GM23338 (cell line): ENCODE results near the gene INHBB. TPM values are rescaled to one million over a fixed set of nuclear protein-coding genes. Genes with fewer than 3 reads are reported as not detected.

Experiments
- ATAC-seq: fragments of 200-7000 bp; cut with Tn5 transposase; 3 replicates; pipeline ENCODE4 v1.9.1; 2020
- DNase-seq: peaks from one replicate; pipeline ENCODE4 v3.0.0-alpha.2; 2015; ENCODE audit warnings: low spot score
- H2AFZ ChIP-seq: fragments of 200-600 bp; sonication (generic); 2 replicates; pipeline ENCODE4 v1.8.0; 2016; ENCODE audit warnings: antibody characterized with exemption, mild to moderate bottlenecking, moderate library complexity
- H3F3A ChIP-seq: fragments of 200-600 bp; sonication (generic); replicated peaks from 2 replicates; pipeline ENCODE4 v1.8.0; 2017; ENCODE audit warnings: antibody characterized with exemption, mixed run types, low read depth
- H3K27ac ChIP-seq: fragments of 200-600 bp; sonication (generic); 2 replicates; pipeline ENCODE4 v1.6.1; 2016; ENCODE audit warnings: low read depth
- H3K27me3 ChIP-seq: fragments of 200-600 bp; sonication (generic); 2 replicates; pipeline ENCODE4 v1.8.0; 2016; ENCODE audit warnings: mild to moderate bottlenecking, mixed run types, moderate library complexity; ENCODE audit not compliant: insufficient read depth
- H3K36me3 ChIP-seq: fragments of 200-600 bp; sonication (generic); 2 replicates; pipeline ENCODE4 v1.8.0; 2016; ENCODE audit warnings: mild to moderate bottlenecking; ENCODE audit not compliant: insufficient read depth
- H3K4me1 ChIP-seq: fragments of 200-600 bp; sonication (generic); 2 replicates; pipeline ENCODE4 v1.8.0; 2016; ENCODE audit warnings: mild to moderate bottlenecking, moderate library complexity; ENCODE audit not compliant: insufficient read depth
- H3K4me2 ChIP-seq: fragments of 200-600 bp; sonication (generic); 2 replicates; pipeline ENCODE4 v1.7.1; 2017; ENCODE audit warnings: mixed run types
- H3K4me3 ChIP-seq: fragments of 200-600 bp; sonication (generic); 2 replicates; pipeline ENCODE4 v1.6.1; 2016; ENCODE audit warnings: mixed run types
- H3K79me2 ChIP-seq: fragments of 200-600 bp; sonication (generic); replicated peaks from 2 replicates; pipeline ENCODE4 v1.8.0; 2017; ENCODE audit warnings: mild to moderate bottlenecking; ENCODE audit not compliant: insufficient read depth
- H3K9me2 ChIP-seq: fragments of 200-600 bp; sonication (generic); 2 replicates; pipeline ENCODE4 v1.8.0; 2017; ENCODE audit not compliant: insufficient read depth
- H4K20me1 ChIP-seq: fragments of 200-600 bp; sonication (generic); replicated peaks from 2 replicates; pipeline ENCODE4 v1.8.0; 2017; ENCODE audit warnings: mild to moderate bottlenecking; ENCODE audit not compliant: insufficient read depth
- H3K27ac Mint-ChIP-seq: 2 replicates; pipeline ENCODE4 v1.8.0; 2020; ENCODE audit warnings: inconsistent platforms, mild to moderate bottlenecking, moderate library complexity, mixed read lengths
- H3K27me3 Mint-ChIP-seq: 3 replicates; pipeline ENCODE4 v1.8.0; 2022; ENCODE audit warnings: low read depth, mild to moderate bottlenecking, moderate library complexity, mixed read lengths, inconsistent platforms; ENCODE audit not compliant: insufficient read depth, poor library complexity
- H3K36me3 Mint-ChIP-seq: 3 replicates; pipeline ENCODE4 v1.8.0; 2021; ENCODE audit warnings: low read depth, mild to moderate bottlenecking, inconsistent platforms, moderate library complexity, mixed read lengths
- H3K4me1 Mint-ChIP-seq: 3 replicates; pipeline ENCODE4 v1.8.0; 2020; ENCODE audit warnings: mild to moderate bottlenecking, inconsistent platforms, mixed read lengths
- H3K4me3 Mint-ChIP-seq: 3 replicates; pipeline ENCODE4 v1.8.0; 2021; ENCODE audit warnings: moderate library complexity, mild to moderate bottlenecking, inconsistent platforms, mixed read lengths
- H3K9me3 Mint-ChIP-seq: 3 replicates; pipeline ENCODE4 v1.8.0; 2020; ENCODE audit warnings: moderate library complexity, mild to moderate bottlenecking, inconsistent platforms, mixed read lengths
- CREB1 ChIP-seq: fragments of 250-450 bp; sonication (Bioruptor Pico); IDR thresholded peaks from 2 replicates; pipeline ENCODE4 v1.5.0; 2020; ENCODE audit warnings: low read depth, mild to moderate bottlenecking, moderate library complexity
- EZH2 ChIP-seq: fragments of 200-600 bp; sonication (generic); IDR thresholded peaks from one replicate; pipeline ENCODE4 v1.8.0; 2017; ENCODE audit warnings: antibody characterized with exemption, mild to moderate bottlenecking, low read depth; ENCODE audit not compliant: unreplicated experiment
- JUNB ChIP-seq: IDR thresholded peaks from one replicate; pipeline ENCODE4 v1.6.1; 2016; ENCODE audit warnings: antibody characterized with exemption; ENCODE audit not compliant: unreplicated experiment
- NANOG ChIP-seq: IDR thresholded peaks from 2 replicates; pipeline ENCODE4 v1.6.1; 2016; ENCODE audit warnings: antibody characterized with exemption, borderline replicate concordance
- POLR2AphosphoS5 ChIP-seq: IDR thresholded peaks from 2 replicates; pipeline ENCODE4 v1.6.1; 2016; ENCODE audit warnings: antibody characterized with exemption, low read depth
- ZNF331 ChIP-seq: fragments of 250-450 bp; sonication (Bioruptor Pico); IDR thresholded peaks from 2 replicates; pipeline ENCODE4 v1.5.0; 2020; ENCODE audit warnings: low read depth, mild to moderate bottlenecking, moderate library complexity
- polyA plus RNA-seq: library from polyadenylated mRNA; unstranded; fragments of >200 nt; fragmentation: Nextera tagmentation; extraction: Ambion mirVana; gene quantifications from 2 replicates; pipeline ENCODE4 v1.2.1, GENCODE V29; 2016
- total RNA-seq: library from RNA; depleted of rRNA; stranded (reverse); fragments of >200 nt; shearing (Covaris generic); gene quantifications from 2 replicates; pipeline ENCODE4 v1.2.3, GENCODE V29; 2014
- TF ChIP-seq, protein P1 (sequence below), 2 experiments: fragments of 200-600 bp in 1 of 2; sonication (generic) in 1 of 2; conservative IDR thresholded peaks; 2 replicates each; pipeline versions ENCODE4 v1.5.1 to v1.6.1; 2016 to 2017; ENCODE audit warnings: antibody characterized with exemption in 2 of 2, low read depth in 2 of 2, mild to moderate bottlenecking in 2 of 2, moderate library complexity in 1 of 2
- TF ChIP-seq, protein P2 (sequence below): IDR thresholded peaks from 2 replicates; pipeline ENCODE4 v1.6.1; 2016; ENCODE audit warnings: antibody characterized with exemption
- TF ChIP-seq, protein P3 (sequence below): IDR thresholded peaks from one replicate; pipeline ENCODE4 v1.6.1; 2018; ENCODE audit warnings: antibody characterized with exemption; ENCODE audit not compliant: unreplicated experiment

INHBB gene
- total and polyA plus RNA-seq, 2 experiments from 2014 or later: 0.21 TPM; not detected in 1

DNA sequence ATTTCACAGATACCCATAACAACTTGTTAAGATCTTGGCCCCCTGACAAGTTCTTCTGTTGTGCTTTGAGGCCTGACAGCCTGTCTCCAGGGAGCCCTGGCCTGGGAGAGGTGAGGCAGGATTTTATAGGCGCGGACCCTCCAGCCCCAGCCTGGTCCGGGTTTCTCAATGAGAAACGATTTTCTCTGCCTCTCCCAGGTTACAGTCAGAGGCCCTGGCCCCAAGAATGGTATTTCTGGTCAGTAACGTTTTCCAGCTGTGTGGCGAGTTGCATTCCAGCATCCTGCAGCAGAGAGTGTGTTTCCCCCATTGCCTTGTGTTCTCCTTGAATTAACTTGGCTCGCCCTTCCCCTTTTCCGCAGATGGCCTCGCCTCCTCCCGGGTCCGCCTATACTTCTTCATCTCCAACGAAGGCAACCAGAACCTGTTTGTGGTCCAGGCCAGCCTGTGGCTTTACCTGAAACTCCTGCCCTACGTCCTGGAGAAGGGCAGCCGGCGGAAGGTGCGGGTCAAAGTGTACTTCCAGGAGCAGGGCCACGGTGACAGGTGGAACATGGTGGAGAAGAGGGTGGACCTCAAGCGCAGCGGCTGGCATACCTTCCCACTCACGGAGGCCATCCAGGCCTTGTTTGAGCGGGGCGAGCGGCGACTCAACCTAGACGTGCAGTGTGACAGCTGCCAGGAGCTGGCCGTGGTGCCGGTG, 3.0 kb downstream of the INHBB start:
- peaks cover 29% of the 10 kb centered on the region for H3K4me1 ChIP-seq
- peaks cover 77% of the 10 kb centered on the region for H3K27me3 ChIP-seq
- ATAC-seq (peak; percentile 19), DNase-seq (peak; percentile 49)
- peak overlapping the region; percentile 52; the same call in 1 of the 2 replicates for H3K4me3 ChIP-seq
- Mint-ChIP-seq H3K27me3 (peaks cover 60% of the 10 kb centered on the region), H3K4me3 (peak overlapping the region; percentile 70), H3K36me3 (no peaks in the 10 kb centered on the region), H3K4me1 (peaks cover 33% of the 10 kb centered on the region), H3K9me3 (no peaks in the 10 kb centered on the region; the same call in 2 of the 3 replicates), H3K27ac (no peak overlapping the region)
- no peaks in the 10 kb centered on the region for H3K36me3 ChIP-seq
- H4K20me1 ChIP-seq: 0 out of 2 replicates have a peak, but pooled peaks cover 5% of the 10 kb centered on the region
- peak overlapping the region; percentile 82 for H3K4me2 ChIP-seq
- TF ChIP-seq CREB1 (CRISPR knock-in tag) (no peak), JUNB (no peak), POLR2AphosphoS5 (no peak), EZH2 (no peak), NANOG (no peak), ZNF331 (no peak)
- TF ChIP-seq, protein P1, sequence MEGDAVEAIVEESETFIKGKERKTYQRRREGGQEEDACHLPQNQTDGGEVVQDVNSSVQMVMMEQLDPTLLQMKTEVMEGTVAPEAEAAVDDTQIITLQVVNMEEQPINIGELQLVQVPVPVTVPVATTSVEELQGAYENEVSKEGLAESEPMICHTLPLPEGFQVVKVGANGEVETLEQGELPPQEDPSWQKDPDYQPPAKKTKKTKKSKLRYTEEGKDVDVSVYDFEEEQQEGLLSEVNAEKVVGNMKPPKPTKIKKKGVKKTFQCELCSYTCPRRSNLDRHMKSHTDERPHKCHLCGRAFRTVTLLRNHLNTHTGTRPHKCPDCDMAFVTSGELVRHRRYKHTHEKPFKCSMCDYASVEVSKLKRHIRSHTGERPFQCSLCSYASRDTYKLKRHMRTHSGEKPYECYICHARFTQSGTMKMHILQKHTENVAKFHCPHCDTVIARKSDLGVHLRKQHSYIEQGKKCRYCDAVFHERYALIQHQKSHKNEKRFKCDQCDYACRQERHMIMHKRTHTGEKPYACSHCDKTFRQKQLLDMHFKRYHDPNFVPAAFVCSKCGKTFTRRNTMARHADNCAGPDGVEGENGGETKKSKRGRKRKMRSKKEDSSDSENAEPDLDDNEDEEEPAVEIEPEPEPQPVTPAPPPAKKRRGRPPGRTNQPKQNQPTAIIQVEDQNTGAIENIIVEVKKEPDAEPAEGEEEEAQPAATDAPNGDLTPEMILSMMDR (conservative IDR thresholded peaks at IDR 0.05; ENCODE audit: low read depth in 2 of 2): no peak
- TF ChIP-seq, protein P2, sequence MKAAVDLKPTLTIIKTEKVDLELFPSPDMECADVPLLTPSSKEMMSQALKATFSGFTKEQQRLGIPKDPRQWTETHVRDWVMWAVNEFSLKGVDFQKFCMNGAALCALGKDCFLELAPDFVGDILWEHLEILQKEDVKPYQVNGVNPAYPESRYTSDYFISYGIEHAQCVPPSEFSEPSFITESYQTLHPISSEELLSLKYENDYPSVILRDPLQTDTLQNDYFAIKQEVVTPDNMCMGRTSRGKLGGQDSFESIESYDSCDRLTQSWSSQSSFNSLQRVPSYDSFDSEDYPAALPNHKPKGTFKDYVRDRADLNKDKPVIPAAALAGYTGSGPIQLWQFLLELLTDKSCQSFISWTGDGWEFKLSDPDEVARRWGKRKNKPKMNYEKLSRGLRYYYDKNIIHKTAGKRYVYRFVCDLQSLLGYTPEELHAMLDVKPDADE: no peak
- TF ChIP-seq, protein P3, sequence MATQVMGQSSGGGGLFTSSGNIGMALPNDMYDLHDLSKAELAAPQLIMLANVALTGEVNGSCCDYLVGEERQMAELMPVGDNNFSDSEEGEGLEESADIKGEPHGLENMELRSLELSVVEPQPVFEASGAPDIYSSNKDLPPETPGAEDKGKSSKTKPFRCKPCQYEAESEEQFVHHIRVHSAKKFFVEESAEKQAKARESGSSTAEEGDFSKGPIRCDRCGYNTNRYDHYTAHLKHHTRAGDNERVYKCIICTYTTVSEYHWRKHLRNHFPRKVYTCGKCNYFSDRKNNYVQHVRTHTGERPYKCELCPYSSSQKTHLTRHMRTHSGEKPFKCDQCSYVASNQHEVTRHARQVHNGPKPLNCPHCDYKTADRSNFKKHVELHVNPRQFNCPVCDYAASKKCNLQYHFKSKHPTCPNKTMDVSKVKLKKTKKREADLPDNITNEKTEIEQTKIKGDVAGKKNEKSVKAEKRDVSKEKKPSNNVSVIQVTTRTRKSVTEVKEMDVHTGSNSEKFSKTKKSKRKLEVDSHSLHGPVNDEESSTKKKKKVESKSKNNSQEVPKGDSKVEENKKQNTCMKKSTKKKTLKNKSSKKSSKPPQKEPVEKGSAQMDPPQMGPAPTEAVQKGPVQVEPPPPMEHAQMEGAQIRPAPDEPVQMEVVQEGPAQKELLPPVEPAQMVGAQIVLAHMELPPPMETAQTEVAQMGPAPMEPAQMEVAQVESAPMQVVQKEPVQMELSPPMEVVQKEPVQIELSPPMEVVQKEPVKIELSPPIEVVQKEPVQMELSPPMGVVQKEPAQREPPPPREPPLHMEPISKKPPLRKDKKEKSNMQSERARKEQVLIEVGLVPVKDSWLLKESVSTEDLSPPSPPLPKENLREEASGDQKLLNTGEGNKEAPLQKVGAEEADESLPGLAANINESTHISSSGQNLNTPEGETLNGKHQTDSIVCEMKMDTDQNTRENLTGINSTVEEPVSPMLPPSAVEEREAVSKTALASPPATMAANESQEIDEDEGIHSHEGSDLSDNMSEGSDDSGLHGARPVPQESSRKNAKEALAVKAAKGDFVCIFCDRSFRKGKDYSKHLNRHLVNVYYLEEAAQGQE: peak; percentile 70
- no peak overlapping the region for H2AFZ ChIP-seq
- no peak overlapping the region for H3K27ac ChIP-seq
- no peaks in the 10 kb centered on the region for H3K79me2 ChIP-seq
- peaks cover 8% of the 10 kb centered on the region; the same call in 1 of the 2 replicates for H3F3A ChIP-seq
- no peaks in the 10 kb centered on the region for H3K9me2 ChIP-seq
